Left cardiac atrium (tissue), 4 donors: ENCODE data around the gene MRPL36. TPM values are rescaled to one million over a fixed set of nuclear protein-coding genes. Genes with fewer than 3 reads are reported as not detected.

Experiments used
- ATAC-seq, 2 donors: fragments of 200-7000 bp; cut with Tn5 transposase; one replicate each; pipeline ENCODE4 v1.9.1; 2020; ENCODE audit warnings: mild to moderate bottlenecking in 2 of 2, moderate library complexity in 2 of 2
- DNase-seq: peaks from one replicate; pipeline ENCODE4 v3.0.0-alpha.2; 2020
- intact Hi-C, 2 donors: fragments of 100-400 bp; cut with DNase I; formaldehyde crosslinking; loops; one replicate each; pipeline versions ENCODE4 v1.14.1 to v1.15.1; 2022 to 2023
- total RNA-seq, 2 donors: library from RNA; stranded (reverse); fragmentation: NEBNext Ultra II Directional; extraction: Animal tissue kit (Norgen Biotek cat#: 25700); gene quantifications; one replicate each; pipeline ENCODE4 v1.2.1, GENCODE V29; 2021
- donor health status: DM: no; HTN: yes; CAD: no.
- donor health status: DM: no; HTN: yes; CAD: no; lungs with severe emphysema.
- donor health status: DM: yes; HTN: yes; CAD: no.
- donor health status: Dilated cardiomyopathy.

Gene MRPL36
- total RNA-seq, 2 donors from 2014 or later, result 47.3 to 50.9 TPM

- DNase-seq, result no peak
- intact Hi-C loops, result loop anchor here in 1 of 2 donors (10.0 kb wide), 1 partner anchor 253 kb away; no protein-coding TSS in a partner anchor
Observed at GRCh38 chr5:1771149-1772065, 28.2 kb downstream of the MRPL36 start.

GRCh38 chr5:1770443-1770802, 29.2 kb downstream of the MRPL36 start:
- DNase-seq (no peak), ATAC-seq (no peak)
- intact Hi-C loops, result loop anchor here in 1 of 2 donors (10.0 kb wide), 1 partner anchor 254 kb away; no protein-coding TSS in a partner anchor

More at GRCh38 chr5:1771149-1772065, 28.2 kb downstream of the MRPL36 start:
- no peak for ATAC-seq

GRCh38 chr5:1769752-1770442, 29.7 kb downstream of the MRPL36 start:
- no peak for DNase-seq
- no peak for ATAC-seq
- intact Hi-C loops, result loop anchor here (10.0 kb wide), 2 partner anchors 255 to 385 kb away; no protein-coding TSS in a partner anchor

- DNase-seq (no peak), ATAC-seq (no peak)
- intact Hi-C loops, result loop anchor here (10.0 kb wide), 1 partner anchor 386 kb away; no protein-coding TSS in a partner anchor
Observed at GRCh38 chr5:1769017-1769640, 30.5 kb downstream of the MRPL36 start.

GRCh38 chr5:1768283-1769000, 31.2 kb downstream of the MRPL36 start:
- DNase-seq (no peak), ATAC-seq (no peak)
- intact Hi-C loops, result loop anchor here (10.0 kb wide), 1 partner anchor 386 kb away; no protein-coding TSS in a partner anchor

- ATAC-seq (no peak), DNase-seq (no peak)
- intact Hi-C loops, result loop anchor here (10.0 kb wide), 1 partner anchor 387 kb away; no protein-coding TSS in a partner anchor
Observed at GRCh38 chr5:1767524-1768282, 31.9 kb downstream of the MRPL36 start.

DNA sequence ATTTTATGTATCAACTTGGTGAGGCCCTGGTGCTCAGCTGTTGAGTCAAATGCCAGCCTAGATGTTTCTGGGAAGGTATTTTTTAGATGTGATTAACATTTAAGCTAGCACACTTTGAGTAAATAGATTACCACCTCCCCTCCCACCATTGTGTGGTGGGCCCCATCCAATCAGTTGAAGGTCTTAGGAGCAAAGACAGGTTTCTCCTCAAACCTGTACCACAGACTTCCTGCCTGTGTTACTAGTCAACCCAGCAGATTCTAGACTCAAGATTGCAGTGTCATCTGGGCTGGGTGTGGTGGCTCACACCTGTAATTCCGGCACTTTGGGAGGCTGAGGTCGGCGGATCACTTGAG, 33.8 kb downstream of the MRPL36 start:
- ATAC-seq (no peak), DNase-seq (no peak)
- intact Hi-C loops, result loop anchor here (10.0 kb wide), 1 partner anchor 389 kb away; no protein-coding TSS in a partner anchor

DNA sequence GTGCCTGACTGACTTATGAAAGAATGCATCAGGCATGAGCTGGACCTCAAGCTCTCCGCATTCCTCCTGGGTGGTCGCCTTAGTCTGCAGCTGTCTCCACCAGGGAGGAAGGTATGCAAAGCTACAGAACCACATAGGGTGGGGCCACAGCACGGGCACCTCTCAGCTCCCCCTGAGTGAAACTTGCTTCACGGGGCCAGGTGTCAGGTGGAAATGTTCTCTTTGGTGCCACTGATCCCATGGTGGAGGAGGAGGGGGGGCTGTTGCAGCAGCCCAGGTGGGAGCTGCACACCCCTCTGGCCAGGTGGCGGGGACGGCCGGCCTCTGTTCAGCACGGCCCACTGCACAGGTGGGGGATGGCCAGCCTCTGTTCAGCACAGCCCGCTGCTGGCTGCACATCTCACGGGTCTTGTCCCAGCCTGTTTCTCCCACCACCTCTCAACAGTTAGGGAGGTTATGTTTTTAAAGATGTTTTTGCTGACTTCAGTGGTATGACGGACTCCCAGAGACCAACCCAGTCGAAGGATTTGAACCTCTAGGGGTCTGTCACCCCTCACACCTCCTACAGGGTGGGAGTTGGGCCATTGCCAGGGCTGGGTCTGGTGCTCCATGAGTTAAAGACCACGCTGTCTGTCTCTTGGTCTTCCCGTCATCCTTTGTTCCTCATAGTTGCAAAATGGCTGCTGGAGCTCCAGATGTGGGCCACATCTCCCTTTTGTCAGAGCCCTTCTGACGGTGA, 34.3 kb downstream of the MRPL36 start:
- intact Hi-C loops, result loop anchor here (10.0 kb wide), 1 partner anchor 389 kb away; no protein-coding TSS in a partner anchor
- ATAC-seq (no peak), DNase-seq (no peak)

DNA sequence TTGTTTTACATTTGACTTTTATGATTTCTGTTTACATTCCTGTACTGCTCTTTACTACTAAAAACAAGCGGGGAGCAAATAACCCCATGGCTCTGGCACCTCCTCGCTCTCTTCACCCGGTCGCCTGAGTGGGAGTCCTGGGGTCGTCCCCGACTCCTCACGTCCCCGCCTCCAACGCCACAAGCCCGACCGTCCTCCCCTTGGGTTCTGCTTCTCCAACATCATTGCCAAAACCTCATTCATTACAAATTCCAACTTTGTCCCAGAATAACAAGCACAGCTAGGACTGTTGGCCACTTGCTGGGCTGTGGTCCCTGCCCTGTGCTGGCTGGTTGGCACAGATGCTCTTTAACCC, 35.1 kb downstream of the MRPL36 start:
- ATAC-seq (no peak), DNase-seq (no peak)
- intact Hi-C loops, result loop anchor here (5.0 to 10.0 kb wide), 2 partner anchors 273 to 390 kb away; no protein-coding TSS in a partner anchor

DNA sequence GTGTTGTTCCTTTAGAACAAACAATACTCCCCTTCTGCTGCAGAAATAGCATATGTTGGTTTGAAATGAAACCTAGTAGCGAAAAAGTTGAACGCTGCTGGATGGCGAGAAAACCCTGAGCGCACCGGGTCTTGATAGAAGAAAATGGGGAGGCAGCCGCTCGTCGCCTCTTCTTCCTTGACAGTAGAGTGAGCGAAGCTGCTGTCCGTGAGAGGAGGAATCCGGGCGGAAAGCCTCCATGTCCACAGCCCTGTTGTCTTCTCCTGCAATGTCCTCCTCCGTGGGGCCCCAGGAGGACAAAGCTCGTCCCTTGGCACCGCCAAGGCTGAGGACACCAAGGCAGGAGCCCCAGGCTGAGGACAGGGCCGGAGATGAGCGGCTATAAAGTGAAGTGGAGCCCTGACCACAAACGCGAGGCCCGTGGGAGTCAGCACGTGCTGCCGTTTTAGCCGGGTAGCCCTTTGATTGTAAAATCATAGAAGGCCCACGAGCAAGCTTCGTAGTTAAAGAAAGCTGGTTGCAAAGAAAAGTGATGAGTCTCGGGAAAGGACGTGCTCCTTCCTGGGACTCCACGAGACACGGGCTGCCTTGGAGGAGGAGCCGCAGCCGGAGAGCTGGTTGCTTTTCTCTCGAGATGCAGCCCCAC, 35.6 kb downstream of the MRPL36 start:
- no peak for ATAC-seq
- intact Hi-C loops, result loop anchor here (5.0 to 10.0 kb wide), 2 partner anchors 273 to 391 kb away; no protein-coding TSS in a partner anchor
- no peak for DNase-seq

GRCh38 chr5:1763548-1763911, 36.1 kb downstream of the MRPL36 start:
- peak in 1 of 2 donors; percentile 71 for ATAC-seq
- intact Hi-C loops, result loop anchor here (5.0 to 10.0 kb wide), 2 partner anchors 274 to 391 kb away; no protein-coding TSS in a partner anchor
- DNase-seq, result no peak

- DNase-seq (no peak), ATAC-seq (no peak)
- intact Hi-C loops, result loop anchor here (5.0 to 10.0 kb wide), 2 partner anchors 274 to 392 kb away; no protein-coding TSS in a partner anchor
Observed at GRCh38 chr5:1762883-1763547, 36.6 kb downstream of the MRPL36 start.

DNA sequence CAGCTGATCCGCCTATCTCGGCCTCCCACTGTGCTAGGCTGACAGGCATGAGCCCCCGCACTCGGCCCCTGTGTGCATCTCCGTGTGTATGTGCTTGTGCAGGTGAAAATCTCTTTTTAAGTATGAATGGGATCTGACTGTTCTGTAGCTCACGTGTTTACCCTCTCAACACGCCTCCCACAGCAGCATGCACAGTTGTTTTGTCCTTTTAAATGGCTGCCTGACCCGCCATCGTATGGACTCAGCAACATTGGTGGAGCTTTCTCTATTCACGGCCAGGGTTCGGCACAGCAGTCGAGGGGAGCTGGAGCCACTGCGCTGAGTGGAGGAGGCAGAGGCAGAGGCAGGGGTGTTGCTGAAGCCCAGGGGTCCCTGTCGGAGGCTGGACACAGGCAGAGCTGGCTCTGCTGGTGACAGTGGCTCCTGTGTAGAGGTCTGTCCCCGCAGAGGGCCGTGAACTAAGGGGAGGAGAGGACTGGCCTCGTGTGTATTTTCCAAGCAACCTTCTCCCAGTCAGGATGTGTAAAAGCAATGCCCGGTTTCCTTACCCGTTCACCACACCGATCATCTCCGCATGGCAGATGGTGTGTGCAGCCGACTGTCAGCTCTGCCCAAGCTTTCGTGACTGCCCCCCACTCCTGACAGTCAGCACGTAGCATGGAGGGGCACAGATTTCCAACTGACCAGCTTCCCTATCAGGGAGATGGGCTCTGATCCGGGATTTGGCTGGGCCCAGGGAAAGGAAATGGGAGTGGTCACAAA, 37.3 kb downstream of the MRPL36 start:
- DNase-seq, result no peak

GRCh38 chr5:1761453-1761755, 38.2 kb downstream of the MRPL36 start:
- DNase-seq (no peak), ATAC-seq (no peak)
- intact Hi-C loops, result loop anchor here (5.0 to 10.0 kb wide), 2 partner anchors 276 to 393 kb away; no protein-coding TSS in a partner anchor

More for the DNA sequence above, 37.3 kb downstream of the MRPL36 start:
- no peak for ATAC-seq
- intact Hi-C loops, result loop anchor here (5.0 to 10.0 kb wide), 2 partner anchors 275 to 392 kb away; no protein-coding TSS in a partner anchor

GRCh38 chr5:1760656-1761452, 38.8 kb downstream of the MRPL36 start:
- intact Hi-C loops, result loop anchor here (5.0 to 10.0 kb wide), 2 partner anchors 276 to 394 kb away; no protein-coding TSS in a partner anchor
- ATAC-seq (no peak), DNase-seq (no peak)
